ENCODE measurements around the gene GBX2. TPM values are rescaled to one million over a fixed set of nuclear protein-coding genes. Genes with fewer than 3 reads are reported as not detected.

The GBX2 gene
- polyA plus RNA-seq, 4 donors, result 0.24 to 0.68 (median 0.34) TPM

- no peak for DNase-seq (ENCODE audit: low read depth in 4 of 4, low spot score in 3 of 4)
Observed at GRCh38 chr2:236184701-236185100, 16.5 kb upstream of the GBX2 start.

- no peak for DNase-seq (ENCODE audit: low read depth in 4 of 4, low spot score in 3 of 4)
Observed at GRCh38 chr2:236180831-236181453, 12.8 kb upstream of the GBX2 start.

DNA sequence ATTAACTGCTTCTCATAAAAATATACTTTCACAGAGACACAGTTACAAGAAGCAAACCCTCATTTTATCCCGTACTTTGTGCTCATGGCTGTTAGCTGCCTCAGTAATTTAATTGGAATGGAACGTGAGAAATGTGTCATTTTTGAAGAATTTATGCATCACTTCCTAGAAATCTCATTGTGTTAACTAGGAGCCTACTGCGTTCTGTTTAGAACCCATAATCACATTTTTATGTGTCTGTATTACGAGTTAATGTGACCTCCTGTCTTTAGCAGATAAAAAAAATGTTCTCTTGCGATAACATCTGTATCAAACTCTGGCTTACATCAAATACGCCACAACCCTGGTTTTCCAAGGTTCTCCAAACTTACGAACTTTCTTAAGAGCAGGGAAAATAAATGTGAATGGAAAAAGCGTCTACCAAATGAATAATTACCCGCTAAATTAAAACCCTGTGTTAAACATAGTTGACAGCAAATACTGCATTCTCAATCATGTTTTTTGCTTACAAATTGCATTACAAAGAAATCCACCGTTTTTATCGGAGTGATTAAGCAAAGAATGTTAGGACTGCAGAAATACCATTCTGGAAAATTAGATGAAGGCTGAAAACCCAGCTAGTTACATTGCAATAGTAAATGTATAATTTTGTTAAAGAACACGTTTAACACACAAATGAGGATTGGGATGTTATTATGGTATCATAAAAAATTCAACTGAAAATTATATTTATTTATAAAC, 12.1 kb upstream of the GBX2 start:
- no peak for DNase-seq (ENCODE audit: low read depth in 4 of 4, low spot score in 3 of 4)

GRCh38 chr2:236179236-236180075, 11.3 kb upstream of the GBX2 start:
- no peak for DNase-seq (ENCODE audit: low read depth in 4 of 4, low spot score in 3 of 4)

DNA sequence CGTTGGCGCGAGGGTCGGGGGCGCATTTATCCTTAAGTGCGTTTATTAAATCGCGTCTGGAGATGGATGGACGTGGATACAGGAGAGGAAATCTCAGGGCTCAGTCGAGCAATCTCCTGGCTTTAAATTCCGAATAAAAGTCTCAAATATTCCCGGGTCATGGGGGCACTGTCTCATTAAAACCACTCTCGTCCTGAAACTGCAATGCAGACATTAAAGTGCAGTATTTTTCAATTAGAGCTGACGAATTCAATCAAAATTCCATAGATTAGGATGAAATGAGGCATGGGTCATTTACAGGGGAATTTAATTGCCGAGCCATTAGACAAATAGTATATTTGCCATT, 10.7 kb upstream of the GBX2 start:
- DNase-seq (ENCODE audit: low read depth in 4 of 4, low spot score in 3 of 4), result no peak

DNA sequence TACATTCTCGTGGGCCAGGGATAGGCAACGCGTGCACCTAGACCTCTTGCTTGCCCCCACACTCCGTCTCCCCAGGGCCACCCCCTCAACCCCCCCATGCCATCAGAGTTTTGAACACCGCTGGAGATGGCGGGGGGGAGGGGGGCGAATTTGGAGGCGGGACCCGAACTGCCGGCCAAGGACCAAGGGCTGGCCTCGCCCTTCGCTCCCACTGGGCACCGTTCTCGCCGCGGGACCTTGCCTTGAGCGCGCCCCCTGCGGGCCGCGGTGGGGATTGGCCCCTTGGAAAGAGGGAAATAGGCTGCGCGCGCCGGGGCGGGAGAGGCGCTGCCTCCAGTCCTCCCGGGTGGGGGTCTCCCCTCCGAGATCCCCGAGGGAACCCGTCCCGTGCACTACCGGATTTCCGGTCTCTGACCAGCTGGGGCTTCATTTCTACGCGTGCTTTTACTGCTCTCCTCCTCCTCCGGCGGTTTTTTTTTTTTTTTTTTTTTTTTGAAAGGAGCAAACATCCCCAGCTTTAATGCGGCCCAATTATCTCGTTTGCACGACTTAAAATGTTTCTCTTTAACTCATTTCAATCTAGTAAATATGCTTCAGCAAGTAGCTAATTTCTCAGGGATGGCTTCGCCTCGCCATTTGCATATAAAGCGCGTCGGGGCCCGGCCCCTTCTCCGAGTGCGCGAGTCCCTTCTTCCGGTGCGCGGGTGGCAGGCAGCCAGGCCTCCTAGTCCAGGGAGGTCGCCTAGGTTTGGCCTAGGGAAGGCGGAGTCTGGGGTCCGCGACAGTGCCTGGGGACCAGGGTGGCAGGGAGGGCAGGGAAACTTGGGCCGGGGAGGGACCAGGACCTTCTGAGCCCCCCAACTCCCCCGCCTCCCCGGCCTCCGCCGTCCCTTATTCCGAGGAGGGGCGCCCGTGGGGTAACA, 10.0 kb upstream of the GBX2 start:
- DNase-seq (ENCODE audit: low read depth in 4 of 4, low spot score in 3 of 4), result no peak

GRCh38 chr2:236177604-236177966, 9.4 kb upstream of the GBX2 start:
- no peak for DNase-seq (ENCODE audit: low read depth in 4 of 4, low spot score in 3 of 4)

DNA sequence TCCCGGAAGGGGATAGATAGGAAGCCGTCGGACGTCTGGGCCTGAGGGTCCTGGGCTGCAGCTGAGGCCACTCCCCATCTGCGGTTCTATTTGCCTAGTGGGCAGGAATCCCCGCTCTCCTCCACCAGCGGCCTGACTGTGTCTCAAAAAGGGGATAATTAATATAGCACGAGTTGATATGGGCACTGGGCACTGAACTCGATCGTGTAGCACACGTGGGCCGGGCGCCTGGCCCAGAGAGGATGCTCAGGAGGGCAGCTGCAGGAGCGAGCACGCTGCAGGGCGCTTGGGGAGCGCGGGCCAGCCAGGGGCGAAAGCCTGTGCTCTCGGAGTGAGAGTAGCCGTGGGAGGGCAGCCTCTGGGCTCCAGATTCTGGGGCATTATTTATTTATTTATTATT, 8.8 kb upstream of the GBX2 start:
- DNase-seq (ENCODE audit: low read depth in 4 of 4, low spot score in 3 of 4), result no peak

GRCh38 chr2:236176417-236176816, 8.2 kb upstream of the GBX2 start:
- DNase-seq (ENCODE audit: low read depth in 4 of 4, low spot score in 3 of 4), result no peak

DNA sequence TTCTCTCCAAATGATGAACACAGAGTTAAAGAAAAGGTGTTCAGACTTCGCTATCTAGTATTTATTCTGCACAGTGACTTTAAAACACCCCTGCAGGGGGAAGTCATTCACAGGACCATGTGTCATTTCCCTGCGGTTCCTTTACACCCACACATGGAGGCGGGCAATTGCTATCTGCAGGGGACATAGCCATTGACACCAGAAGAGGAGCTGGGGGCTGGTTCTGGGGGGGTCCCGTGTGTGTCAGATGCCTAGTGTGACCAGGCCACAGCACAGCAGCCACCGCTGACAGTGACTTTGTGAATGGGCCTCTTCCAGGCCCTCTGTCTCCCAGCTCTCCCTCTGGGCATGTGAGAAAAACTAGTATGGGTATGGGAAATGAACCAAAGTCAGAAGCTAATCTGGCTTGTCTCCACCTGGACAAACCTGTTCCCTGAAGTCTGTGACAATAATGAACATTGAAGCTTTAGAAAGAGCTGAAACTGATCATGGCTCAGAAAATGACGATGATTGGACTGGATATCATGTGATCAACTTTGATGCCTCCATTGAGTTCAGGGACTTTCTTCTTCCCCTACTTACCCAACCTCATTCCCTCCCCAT, 7.5 kb upstream of the GBX2 start:
- no peak for DNase-seq (ENCODE audit: low read depth in 4 of 4, low spot score in 3 of 4)

GRCh38 chr2:236173729-236174607, 5.8 kb upstream of the GBX2 start:
- DNase-seq (ENCODE audit: low read depth in 4 of 4, low spot score in 3 of 4), result no peak

GRCh38 chr2:236173036-236173728, 5.0 kb upstream of the GBX2 start:
- no peak for DNase-seq (ENCODE audit: low read depth in 4 of 4, low spot score in 3 of 4)

GRCh38 chr2:236172255-236173035, 4.3 kb upstream of the GBX2 start:
- no peak for DNase-seq (ENCODE audit: low read depth in 4 of 4, low spot score in 3 of 4)

GRCh38 chr2:236171680-236172254, 3.6 kb upstream of the GBX2 start:
- no peak for DNase-seq (ENCODE audit: low read depth in 4 of 4, low spot score in 3 of 4)

DNA sequence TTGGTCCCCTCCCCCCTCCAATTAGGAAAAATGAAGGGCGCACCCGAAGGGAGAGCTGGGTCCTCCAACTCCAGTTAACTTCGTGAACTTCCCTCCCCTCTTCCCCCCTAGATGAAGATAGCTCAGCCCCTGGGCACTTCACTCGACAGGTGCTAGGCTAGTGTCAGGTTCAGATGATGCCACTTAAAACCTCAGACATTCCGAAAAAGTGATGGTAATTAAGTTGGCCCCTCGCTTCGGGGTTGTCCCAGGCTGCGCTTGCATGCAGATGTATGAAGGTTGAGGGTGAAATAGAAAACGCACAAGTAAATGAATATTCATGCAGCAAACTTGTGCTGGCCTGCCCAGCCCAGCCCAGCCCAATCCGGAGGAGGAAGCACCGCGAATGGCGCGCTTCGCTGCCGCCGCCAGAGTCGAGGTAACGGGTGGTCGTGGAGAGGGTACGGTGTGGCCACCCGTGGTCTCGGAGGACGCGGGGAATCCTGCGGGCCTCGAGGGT, 3.0 kb upstream of the GBX2 start:
- no peak for DNase-seq (ENCODE audit: low read depth in 4 of 4, low spot score in 3 of 4)

DNA sequence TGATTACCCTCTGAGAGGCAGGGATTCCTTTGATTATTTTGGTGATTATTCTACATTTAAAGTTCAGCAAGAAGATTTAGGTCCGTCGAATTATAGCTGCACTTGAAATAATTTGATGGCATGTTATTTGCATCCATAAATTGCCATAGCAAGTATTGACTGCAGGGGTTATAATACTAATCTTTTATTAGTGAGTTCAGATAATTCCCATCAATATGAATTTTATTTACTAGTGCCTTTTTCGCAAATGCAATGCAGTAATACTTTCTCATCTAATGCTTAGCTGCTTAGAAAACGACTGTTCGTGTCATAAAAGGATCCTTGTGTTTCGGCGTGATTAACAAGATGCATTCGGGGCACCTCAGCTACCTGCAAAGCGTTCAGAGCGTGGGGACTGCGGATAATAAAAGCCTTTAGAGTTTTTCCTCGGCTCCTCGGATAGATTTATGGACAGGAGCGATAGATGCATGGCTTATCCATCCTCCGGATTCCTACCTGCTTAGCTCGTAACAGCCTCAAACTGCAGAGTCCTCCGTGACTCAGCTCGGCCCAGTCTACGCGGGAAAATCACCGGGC, 2.5 kb upstream of the GBX2 start:
- no peak for DNase-seq (ENCODE audit: low read depth in 4 of 4, low spot score in 3 of 4)

All from right renal pelvis (tissue), 4 donors.